ENCODE data around the gene OR51B2. TPM values are rescaled to one million over a fixed set of nuclear protein-coding genes. Genes with fewer than 3 reads are reported as not detected.

Gene OR51B2, protein sequence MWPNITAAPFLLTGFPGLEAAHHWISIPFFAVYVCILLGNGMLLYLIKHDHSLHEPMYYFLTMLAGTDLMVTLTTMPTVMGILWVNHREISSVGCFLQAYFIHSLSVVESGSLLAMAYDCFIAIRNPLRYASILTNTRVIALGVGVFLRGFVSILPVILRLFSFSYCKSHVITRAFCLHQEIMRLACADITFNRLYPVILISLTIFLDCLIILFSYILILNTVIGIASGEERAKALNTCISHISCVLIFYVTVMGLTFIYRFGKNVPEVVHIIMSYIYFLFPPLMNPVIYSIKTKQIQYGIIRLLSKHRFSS
- 0.12 TPM in 1 of 2 replicates, not detected in the other for total RNA-seq

GRCh38 chr11:5324197-5324596 lies at the start of gene OR51B2:
TSS of gene OR51B2 (minus strand) at chr11:5324297. CDS start at chr11:5324297, 0 bp downstream.

GRCh38 chr11:5351208-5351607 lies 27.1 kb upstream of the OR51B2 start, which contains the start of gene OR51B6:
TSS of gene OR51B6 (plus strand) at chr11:5351508. CDS start at chr11:5351508, 0 bp downstream.

DNA sequence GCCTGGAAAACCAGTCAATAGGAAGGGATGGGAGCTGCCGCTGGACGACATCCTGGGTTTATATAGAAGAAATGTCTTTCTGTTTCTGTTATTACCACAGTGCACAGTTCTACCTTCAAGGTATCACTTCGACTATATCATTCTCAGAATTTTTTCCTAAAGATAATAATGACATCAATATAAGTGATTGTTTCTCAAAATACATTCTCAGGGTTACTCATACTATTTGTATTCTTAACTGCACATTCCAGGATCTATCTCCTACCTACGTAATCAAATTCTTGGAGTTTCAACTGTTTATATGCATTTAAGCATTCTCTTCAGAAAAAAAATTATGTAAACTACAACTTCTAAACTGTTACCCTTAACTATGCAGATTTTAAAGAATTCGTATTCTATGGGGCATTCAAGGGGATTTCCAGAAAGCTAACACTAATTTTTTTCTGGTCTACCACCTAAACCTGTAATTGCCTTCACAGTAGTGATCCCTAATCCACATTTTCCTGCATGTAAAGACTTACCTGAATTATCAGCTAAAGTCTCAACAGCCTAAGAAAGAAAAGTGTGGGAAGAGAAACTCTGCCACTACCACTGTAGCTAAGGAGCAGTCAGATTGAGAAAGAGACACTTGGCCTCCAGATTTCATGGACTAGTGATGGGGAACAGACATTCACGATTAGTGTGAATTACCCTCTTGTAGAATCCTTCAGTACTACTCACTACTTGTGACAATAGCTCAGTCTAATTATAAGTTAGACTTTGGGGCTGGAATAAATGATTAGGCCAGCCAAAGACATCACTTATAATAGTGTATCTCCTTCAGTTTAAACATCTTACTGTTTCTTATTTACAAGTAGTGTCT lies 19.6 kb upstream of the OR51B2 start, which contains the start of gene OR51B5:
TSS of gene OR51B5 (minus strand) at position 51 of the 862 bp plus-strand sequence. CDS start at position 51, 0 bp downstream.

DNA sequence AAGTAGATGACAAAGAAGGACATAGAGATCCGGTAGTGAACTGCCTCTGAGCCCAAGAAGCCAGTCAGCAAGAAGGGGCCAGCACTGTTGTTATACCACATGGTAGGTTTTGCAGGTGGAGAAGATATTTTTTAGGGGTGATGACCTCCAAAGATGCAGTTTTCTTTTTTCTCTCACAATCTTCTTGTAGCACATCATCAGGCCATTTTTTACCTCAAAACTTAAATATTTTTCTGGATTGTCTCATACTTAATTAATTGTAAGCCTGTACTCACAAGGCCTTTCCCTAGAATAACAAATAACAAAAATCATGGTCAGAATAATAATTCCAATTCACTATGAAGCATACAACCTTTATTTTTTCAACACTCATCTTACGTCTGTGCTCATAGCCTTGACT lies 22.3 kb downstream of the OR51B2 start, which contains the start of gene OR51B4:
TSS of gene OR51B4 (minus strand) at position 101 of the 400 bp plus-strand sequence. CDS start at position 101, 0 bp downstream.

Other genes with a start within 250 kb of the OR51B2 start
- not detected in 2 replicates for gene OR52A5, start 185.9 kb downstream of the OR51B2 start, total RNA-seq
- gene OR52A1, start 169.5 kb downstream of the OR51B2 start, total RNA-seq, result not detected in 2 replicates
- gene OR51V1, start 123.6 kb downstream of the OR51B2 start, total RNA-seq, result not detected in 2 replicates
- gene HBB, start 97.2 kb downstream of the OR51B2 start, total RNA-seq, result not detected in 2 replicates
- gene HBD, start 89.8 kb downstream of the OR51B2 start, total RNA-seq, result not detected in 2 replicates
- 0.25 TPM in 1 of 2 replicates, not detected in the other for gene HBG1, start 74.4 kb downstream of the OR51B2 start, total RNA-seq
- 0.19 TPM in 1 of 2 replicates, not detected in the other for gene HBG2, start 69.5 kb downstream of the OR51B2 start, total RNA-seq
- gene HBE1, start 54.4 kb downstream of the OR51B2 start, total RNA-seq, result not detected in 2 replicates
- not detected in 2 replicates for gene OR51B4, start 22.4 kb downstream of the OR51B2 start, total RNA-seq
- 0.19 and 0.40 TPM in 2 replicates for gene OR51B5, start 19.2 kb upstream of the OR51B2 start, total RNA-seq
- not detected in 2 replicates for gene OR51B6, start 27.2 kb upstream of the OR51B2 start, total RNA-seq
- not detected in 2 replicates for gene OR51M1, start 59.5 kb upstream of the OR51B2 start, total RNA-seq
- not detected in 2 replicates for gene OR51Q1, start 97.8 kb upstream of the OR51B2 start, total RNA-seq
- 0.06 TPM in 1 of 2 replicates, not detected in the other for gene OR51I1, start 117.2 kb upstream of the OR51B2 start, total RNA-seq
- not detected in 2 replicates for gene OR51I2, start 125.0 kb upstream of the OR51B2 start, total RNA-seq
- not detected in 2 replicates for gene OR52D1, start 164.4 kb upstream of the OR51B2 start, total RNA-seq
- 0.06 and 0.13 TPM in 2 replicates for gene UBQLN3, start 185.7 kb upstream of the OR51B2 start, total RNA-seq
- 0.12 and 0.13 TPM in 2 replicates for gene UBQLNL, start 192.4 kb upstream of the OR51B2 start, total RNA-seq
- 0.66 and 0.87 TPM in 2 replicates for gene OR52H1, start 224.2 kb upstream of the OR51B2 start, total RNA-seq